Mucosa of rectum (tissue), 2 donors: ENCODE data around the gene RCAN3.

Experiments used
- H3K27ac ChIP-seq, 2 donors: one replicate each; pipeline ENCODE4 v1.7.0; 2013; ENCODE audit warnings: inconsistent platforms in 2 of 2, low read depth in 2 of 2, low read length in 2 of 2
- H3K27me3 ChIP-seq, 2 donors: one replicate each; pipeline ENCODE4 v1.7.0; 2013; ENCODE audit warnings: low read length in 2 of 2; ENCODE audit not compliant: control insufficient read depth in 2 of 2, insufficient read depth in 2 of 2
- H3K36me3 ChIP-seq, 2 donors: one replicate each; pipeline ENCODE4 v1.7.0; 2013; ENCODE audit warnings: low read length in 2 of 2; ENCODE audit not compliant: control insufficient read depth in 2 of 2, insufficient read depth in 2 of 2
- H3K4me1 ChIP-seq, 2 donors: one replicate each; pipeline ENCODE4 v1.7.0; 2013; ENCODE audit warnings: low read length in 2 of 2, mild to moderate bottlenecking in 1 of 2; ENCODE audit not compliant: control insufficient read depth in 2 of 2, insufficient read depth in 2 of 2
- H3K4me3 ChIP-seq, 2 donors: one replicate each; pipeline ENCODE4 v1.7.0; 2013; ENCODE audit warnings: low read length in 2 of 2
- H3K9ac ChIP-seq, 2 donors: one replicate each; pipeline ENCODE4 v1.7.0; 2013; ENCODE audit warnings: low read length in 2 of 2, low read depth in 1 of 2, mild to moderate bottlenecking in 1 of 2
- H3K9me3 ChIP-seq, 2 donors: one replicate each; pipeline ENCODE4 v1.7.0; 2013; ENCODE audit warnings: low read length in 2 of 2; ENCODE audit not compliant: control insufficient read depth in 2 of 2
- donor health status: healthy.
- donor health status: Normal muscosa, but diverticular disease.

The RCAN3 gene

GRCh38 chr1:24570265-24571125 lies 67.9 kb downstream of the RCAN3 start:
- H3K4me1 ChIP-seq: peaks cover 0 to 5% of the 10 kb centered on the region in 2 donors
- H3K27ac ChIP-seq: no peak overlapping the region
- H3K9me3 ChIP-seq: no peaks in the 10 kb centered on the region
- no peaks in the 10 kb centered on the region for H3K27me3 ChIP-seq
- no peaks in the 10 kb centered on the region for H3K36me3 ChIP-seq
- H3K4me3 ChIP-seq: no peak overlapping the region
- H3K9ac ChIP-seq: no peak overlapping the region

DNA sequence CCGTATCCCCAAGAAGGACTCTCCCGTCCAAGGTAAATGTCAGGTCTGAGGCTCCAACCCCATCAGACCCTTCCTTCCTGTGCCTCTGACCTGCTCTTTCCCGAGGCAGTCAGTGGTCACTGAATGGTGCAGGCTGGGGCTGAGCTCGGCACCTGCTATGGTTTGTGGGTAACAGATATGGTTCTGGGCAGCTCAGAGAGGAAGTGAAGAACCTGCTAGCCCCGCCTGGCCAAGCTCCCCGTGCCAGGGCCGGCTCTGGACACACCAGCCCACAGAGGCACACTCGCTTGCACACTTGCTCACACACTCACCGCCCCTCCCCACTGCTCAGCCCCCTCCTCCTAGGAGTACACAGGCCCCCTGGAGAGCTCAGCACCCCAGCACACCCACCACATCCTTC lies 69.7 kb downstream of the RCAN3 start:
- H3K27ac ChIP-seq: no peak overlapping the region
- no peaks in the 10 kb centered on the region for H3K9me3 ChIP-seq
- no peaks in the 10 kb centered on the region for H3K36me3 ChIP-seq
- H3K27me3 ChIP-seq: no peaks in the 10 kb centered on the region
- no peak overlapping the region for H3K4me3 ChIP-seq
- H3K9ac ChIP-seq: no peak overlapping the region
- peaks cover 0 to 5% of the 10 kb centered on the region in 2 donors for H3K4me1 ChIP-seq

DNA sequence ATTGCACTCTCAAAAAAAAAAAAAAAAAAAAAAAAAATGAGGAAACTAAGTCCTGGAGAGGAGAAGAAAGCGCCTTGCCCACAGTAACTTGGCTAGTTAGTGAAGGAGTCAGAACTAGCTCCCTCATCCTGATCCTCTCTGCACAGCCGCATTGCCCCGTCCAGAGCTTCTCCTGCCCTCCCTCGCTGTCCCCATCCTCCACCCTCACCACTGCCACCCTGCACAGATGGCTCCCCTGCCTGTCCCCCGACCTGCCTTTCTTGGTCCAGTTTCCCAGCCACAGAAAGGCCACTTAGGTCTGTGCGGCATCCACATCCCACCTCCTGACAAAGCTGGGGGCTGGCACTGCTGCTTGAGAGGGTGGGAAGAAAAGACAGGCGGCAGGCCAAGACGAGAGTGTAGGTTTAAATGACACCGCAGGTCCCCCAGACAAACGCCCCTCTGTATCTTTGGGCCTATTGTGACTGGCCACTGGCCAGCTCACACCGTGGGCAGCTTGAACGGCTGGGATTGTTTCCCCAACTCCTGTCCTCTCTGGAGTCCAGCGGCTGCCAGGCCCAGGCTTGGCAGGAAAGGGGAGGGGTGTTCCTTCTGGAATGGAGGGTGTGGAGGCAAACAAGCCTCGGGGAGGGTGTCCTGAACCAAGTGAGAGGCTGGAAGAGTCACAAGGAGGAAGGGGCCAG lies 73.4 kb downstream of the RCAN3 start:
- no peaks in the 10 kb centered on the region for H3K36me3 ChIP-seq
- no peak overlapping the region for H3K9ac ChIP-seq
- H3K9me3 ChIP-seq: no peaks in the 10 kb centered on the region
- H3K27ac ChIP-seq: no peak overlapping the region
- H3K4me3 ChIP-seq: no peak overlapping the region
- no peaks in the 10 kb centered on the region for H3K4me1 ChIP-seq
- no peaks in the 10 kb centered on the region for H3K27me3 ChIP-seq

- Histone ChIP-seq H3K9ac (no peak overlapping the region), H3K9me3 (no peaks in the 10 kb centered on the region), H3K4me3 (no peak overlapping the region), H3K36me3 (no peaks in the 10 kb centered on the region), H3K4me1 (no peaks in the 10 kb centered on the region), H3K27ac (no peak overlapping the region), H3K27me3 (no peaks in the 10 kb centered on the region)
Measured at GRCh38 chr1:24578846-24579245, 76.2 kb downstream of the RCAN3 start.

DNA sequence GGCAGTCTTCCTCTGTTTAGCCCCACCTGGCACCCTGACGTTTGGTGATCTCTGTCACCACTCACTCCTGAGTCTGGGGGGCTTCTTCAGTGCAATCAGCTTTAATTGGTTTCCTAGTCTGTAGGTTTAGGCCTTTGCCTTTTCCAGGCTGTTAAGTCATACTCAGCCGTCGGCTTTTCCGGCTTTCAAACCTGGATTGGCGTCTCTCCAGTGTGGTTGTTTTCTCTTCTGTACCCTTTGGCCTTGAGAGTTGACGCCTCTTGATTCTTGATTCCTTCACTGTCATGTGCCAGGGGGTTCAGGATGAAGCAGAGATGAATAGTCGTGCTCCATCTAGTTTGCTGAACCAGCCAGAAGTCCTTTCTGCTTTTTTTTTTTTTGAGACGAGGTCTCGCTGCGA lies 78.1 kb downstream of the RCAN3 start:
- Histone ChIP-seq H3K36me3 (no peaks in the 10 kb centered on the region), H3K27me3 (no peaks in the 10 kb centered on the region), H3K27ac (no peak overlapping the region), H3K9ac (no peak overlapping the region), H3K4me3 (no peak overlapping the region), H3K4me1 (no peaks in the 10 kb centered on the region), H3K9me3 (no peaks in the 10 kb centered on the region)

DNA sequence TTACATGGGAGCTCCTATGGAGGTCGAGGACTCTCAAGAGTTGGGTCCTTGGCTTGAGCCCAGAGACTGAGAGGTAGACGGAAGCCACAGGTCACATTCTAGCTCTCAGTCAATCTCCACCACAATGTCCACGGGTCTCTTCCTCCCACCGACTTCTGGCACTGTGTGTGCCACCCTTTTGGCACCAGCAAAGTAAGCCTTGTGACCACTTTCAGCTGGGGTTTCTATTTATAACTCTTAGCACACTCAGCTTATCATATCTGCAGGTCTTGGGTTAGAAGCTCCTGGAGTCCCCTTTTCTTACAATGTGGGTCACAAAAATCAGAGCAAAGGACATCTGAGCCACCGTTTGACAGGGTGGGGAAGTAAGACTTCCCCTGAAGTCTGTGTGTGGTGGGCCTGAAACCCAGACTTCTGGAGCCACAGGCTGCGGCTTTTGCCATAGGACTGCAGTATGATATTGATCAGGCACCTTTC lies 81.6 kb downstream of the RCAN3 start:
- Histone ChIP-seq H3K9me3 (no peaks in the 10 kb centered on the region), H3K27me3 (no peaks in the 10 kb centered on the region), H3K4me3 (no peak overlapping the region), H3K27ac (no peak overlapping the region), H3K36me3 (no peaks in the 10 kb centered on the region), H3K9ac (no peak overlapping the region), H3K4me1 (peaks cover 0 to 2% of the 10 kb centered on the region in 2 donors)

DNA sequence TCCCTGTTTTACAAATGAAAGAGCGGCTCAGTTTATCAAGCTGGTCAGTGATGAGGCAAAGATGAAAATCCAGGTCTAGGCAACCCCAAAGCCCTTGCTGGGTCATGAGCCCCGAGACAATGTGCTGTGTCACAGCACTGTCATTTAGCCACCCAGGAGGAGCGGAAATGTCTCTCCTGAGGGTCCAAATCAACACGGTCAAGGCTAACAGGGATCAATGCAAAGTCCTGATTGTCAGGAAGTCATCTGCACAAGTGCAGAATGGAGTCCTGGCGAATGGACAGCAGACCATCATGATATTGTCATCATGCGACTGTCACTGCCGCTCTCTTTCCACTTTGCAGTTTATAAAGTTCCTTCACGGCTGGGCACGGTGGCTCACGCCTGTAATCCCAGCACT lies 83.5 kb downstream of the RCAN3 start:
- no peak overlapping the region for H3K9ac ChIP-seq
- H3K27ac ChIP-seq: no peak overlapping the region
- H3K9me3 ChIP-seq: no peaks in the 10 kb centered on the region
- H3K36me3 ChIP-seq: no peaks in the 10 kb centered on the region
- H3K4me3 ChIP-seq: no peak overlapping the region
- peaks cover 0 to 2% of the 10 kb centered on the region in 2 donors for H3K4me1 ChIP-seq
- no peaks in the 10 kb centered on the region for H3K27me3 ChIP-seq

DNA sequence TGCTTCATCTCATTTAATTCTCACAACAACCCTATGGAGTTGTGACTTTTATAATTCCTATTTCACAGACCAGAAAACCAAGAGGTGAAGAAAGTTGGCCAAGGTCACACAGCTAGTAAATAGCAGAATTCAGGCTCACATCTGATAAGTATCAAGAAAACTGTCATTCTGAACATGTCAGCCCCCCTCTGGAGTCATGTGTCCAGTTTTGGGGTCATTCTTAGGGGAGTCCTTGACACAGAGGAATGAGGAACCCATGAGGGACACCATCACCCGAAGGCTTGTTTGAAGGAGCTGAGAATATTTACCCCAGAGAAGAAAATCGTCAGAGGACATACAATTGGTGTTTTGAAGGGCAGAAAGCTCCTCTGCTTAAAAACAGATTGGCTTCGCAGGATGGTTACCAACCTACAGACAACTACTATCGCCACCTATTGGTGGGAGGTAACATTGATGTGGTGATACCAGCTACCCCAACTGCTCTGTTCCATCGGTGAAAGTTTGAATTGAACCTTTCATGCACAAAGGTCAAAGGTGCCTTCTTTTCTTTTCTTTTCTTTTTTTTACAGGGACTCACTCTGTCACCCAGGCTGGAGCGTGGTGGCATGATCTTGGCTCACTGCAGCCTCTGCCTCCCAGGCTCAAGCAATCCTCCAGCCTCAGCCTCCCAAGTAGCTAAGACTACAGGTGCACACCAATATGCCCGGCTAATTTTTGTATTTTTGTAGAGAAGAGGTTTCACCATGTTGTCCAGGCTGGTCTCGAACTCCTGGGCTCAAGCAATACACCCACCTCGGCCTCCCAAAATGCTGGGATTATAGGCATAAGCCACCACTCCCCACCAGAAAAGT lies 84.6 kb downstream of the RCAN3 start:
- H3K9ac ChIP-seq: no peak overlapping the region
- peaks cover 0 to 2% of the 10 kb centered on the region in 2 donors for H3K4me1 ChIP-seq
- no peak overlapping the region for H3K27ac ChIP-seq
- no peaks in the 10 kb centered on the region for H3K27me3 ChIP-seq
- H3K4me3 ChIP-seq: no peak overlapping the region
- no peaks in the 10 kb centered on the region for H3K9me3 ChIP-seq
- H3K36me3 ChIP-seq: no peaks in the 10 kb centered on the region

GRCh38 chr1:24588573-24588972 lies 85.9 kb downstream of the RCAN3 start:
- no peak overlapping the region for H3K9ac ChIP-seq
- H3K4me1 ChIP-seq: peaks cover 0 to 2% of the 10 kb centered on the region in 2 donors
- H3K36me3 ChIP-seq: no peaks in the 10 kb centered on the region
- no peak overlapping the region for H3K27ac ChIP-seq
- H3K9me3 ChIP-seq: no peaks in the 10 kb centered on the region
- no peak overlapping the region for H3K4me3 ChIP-seq
- H3K27me3 ChIP-seq: no peaks in the 10 kb centered on the region

DNA sequence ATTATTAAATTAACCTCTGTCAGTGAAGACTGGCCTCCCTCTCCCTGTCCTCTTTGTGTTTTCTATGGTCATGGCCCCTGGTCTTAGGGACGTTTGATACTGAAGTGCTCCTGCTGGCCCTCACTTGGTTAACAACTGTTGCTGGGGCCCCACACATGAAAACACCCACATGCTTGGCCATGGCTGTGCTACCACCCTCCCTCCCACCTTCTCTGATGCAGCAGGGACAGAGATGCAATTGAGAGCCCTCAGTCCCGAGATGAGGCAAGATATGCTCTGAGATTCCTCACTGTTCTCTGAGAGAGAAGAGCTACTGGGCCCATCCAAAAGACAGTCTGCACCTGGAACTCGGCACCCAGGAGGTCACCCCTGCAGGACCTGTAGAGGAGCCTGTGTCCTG lies 86.6 kb downstream of the RCAN3 start:
- Histone ChIP-seq H3K9me3 (no peaks in the 10 kb centered on the region), H3K4me3 (no peak overlapping the region), H3K27ac (no peak overlapping the region), H3K27me3 (no peaks in the 10 kb centered on the region), H3K9ac (no peak overlapping the region), H3K4me1 (peaks cover 0 to 2% of the 10 kb centered on the region in 2 donors), H3K36me3 (no peaks in the 10 kb centered on the region)
